GM10847 (cell line): ENCODE results near the gene SPAG5.

ENCODE experiments used
- POLR2A ChIP-seq: IDR thresholded peaks from 2 replicates; pipeline ENCODE4 v1.6.1; 2011; ENCODE audit not compliant: insufficient read length; ENCODE audit errors: extremely low read depth

Gene SPAG5, protein sequence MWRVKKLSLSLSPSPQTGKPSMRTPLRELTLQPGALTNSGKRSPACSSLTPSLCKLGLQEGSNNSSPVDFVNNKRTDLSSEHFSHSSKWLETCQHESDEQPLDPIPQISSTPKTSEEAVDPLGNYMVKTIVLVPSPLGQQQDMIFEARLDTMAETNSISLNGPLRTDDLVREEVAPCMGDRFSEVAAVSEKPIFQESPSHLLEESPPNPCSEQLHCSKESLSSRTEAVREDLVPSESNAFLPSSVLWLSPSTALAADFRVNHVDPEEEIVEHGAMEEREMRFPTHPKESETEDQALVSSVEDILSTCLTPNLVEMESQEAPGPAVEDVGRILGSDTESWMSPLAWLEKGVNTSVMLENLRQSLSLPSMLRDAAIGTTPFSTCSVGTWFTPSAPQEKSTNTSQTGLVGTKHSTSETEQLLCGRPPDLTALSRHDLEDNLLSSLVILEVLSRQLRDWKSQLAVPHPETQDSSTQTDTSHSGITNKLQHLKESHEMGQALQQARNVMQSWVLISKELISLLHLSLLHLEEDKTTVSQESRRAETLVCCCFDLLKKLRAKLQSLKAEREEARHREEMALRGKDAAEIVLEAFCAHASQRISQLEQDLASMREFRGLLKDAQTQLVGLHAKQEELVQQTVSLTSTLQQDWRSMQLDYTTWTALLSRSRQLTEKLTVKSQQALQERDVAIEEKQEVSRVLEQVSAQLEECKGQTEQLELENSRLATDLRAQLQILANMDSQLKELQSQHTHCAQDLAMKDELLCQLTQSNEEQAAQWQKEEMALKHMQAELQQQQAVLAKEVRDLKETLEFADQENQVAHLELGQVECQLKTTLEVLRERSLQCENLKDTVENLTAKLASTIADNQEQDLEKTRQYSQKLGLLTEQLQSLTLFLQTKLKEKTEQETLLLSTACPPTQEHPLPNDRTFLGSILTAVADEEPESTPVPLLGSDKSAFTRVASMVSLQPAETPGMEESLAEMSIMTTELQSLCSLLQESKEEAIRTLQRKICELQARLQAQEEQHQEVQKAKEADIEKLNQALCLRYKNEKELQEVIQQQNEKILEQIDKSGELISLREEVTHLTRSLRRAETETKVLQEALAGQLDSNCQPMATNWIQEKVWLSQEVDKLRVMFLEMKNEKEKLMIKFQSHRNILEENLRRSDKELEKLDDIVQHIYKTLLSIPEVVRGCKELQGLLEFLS

DNA sequence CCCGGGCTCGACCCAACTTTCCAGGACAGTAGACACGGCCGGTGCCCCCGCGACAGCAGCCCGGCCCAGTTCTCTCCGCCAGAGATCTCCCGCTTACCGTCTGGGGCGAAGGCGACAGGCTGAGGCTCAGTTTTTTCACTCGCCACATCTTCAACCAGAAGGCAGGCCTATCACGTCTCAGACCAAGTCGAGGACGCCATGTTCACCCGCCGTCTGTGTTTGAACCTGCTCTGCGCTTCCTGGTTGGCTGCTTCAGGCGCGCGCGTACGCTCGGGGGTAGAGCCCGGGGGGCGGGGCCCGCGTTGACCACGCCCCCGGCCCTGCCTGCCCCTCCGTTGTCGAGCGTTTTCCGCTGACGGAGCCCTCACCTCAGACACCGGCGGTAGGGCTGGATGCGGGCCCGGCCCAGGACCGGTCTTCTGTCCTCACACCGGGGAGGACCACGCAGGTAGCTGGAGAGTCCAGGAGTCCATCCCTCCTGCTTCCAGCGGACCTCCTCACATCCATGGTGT is at the start of gene SPAG5:
Gene SPAG5, minus strand, starts transcription at position 227 of the 512 bp plus-strand sequence. Its CDS starts 79 bp downstream, at position 148.
- TF ChIP-seq POLR2A: peak; percentile 87

GRCh38 chr17:28646039-28646754 is 47.4 kb upstream of the SPAG5 start:
- no peak for TF ChIP-seq POLR2A

- no peak for TF ChIP-seq POLR2A
Observed at GRCh38 chr17:28645576-28645939, 46.7 kb upstream of the SPAG5 start.

DNA sequence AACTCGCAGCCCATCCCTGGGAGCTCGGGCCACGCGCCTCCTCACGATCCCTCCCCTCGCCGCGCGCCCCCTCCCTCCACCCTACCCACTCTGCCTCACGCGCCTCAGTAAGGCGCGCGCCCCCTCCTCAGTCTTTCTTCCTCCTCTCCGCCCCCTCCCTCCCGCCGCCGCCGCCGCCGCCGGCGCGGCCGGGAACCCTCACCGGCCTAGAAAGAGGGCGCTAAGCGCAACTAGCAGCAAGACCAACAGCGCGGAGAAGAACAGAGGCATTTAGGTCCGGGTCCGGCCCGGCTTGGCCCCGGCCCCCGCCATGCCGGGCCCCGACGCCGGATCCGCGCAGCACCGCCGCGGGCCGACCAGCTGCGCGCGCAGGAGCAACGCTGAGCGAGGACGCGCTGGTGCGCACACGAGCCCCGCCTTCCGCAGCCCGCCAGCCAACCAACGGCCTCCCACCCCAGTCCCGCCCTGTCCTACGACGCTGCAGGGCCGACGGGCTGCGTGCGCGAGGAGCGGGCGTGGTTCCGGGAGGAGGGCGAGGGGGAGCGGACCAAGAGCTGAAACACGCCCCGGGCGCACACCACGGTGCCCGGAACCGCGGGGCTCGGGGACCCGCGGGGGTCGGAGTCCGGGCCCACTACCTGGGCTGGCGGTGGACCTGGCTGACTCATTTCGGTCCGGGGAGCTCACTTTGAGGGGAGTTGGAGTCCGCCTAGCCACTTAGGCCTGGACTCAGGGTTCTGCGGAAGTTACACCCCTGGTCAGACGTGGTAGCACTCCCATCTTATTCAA is 46.2 kb upstream of the SPAG5 start, which contains the start of gene BLTP2:
Gene BLTP2, minus strand, starts transcription at position 372 of the 789 bp plus-strand sequence. Its CDS starts 102 bp downstream, at position 270.
- peak; percentile 90 for TF ChIP-seq POLR2A

DNA sequence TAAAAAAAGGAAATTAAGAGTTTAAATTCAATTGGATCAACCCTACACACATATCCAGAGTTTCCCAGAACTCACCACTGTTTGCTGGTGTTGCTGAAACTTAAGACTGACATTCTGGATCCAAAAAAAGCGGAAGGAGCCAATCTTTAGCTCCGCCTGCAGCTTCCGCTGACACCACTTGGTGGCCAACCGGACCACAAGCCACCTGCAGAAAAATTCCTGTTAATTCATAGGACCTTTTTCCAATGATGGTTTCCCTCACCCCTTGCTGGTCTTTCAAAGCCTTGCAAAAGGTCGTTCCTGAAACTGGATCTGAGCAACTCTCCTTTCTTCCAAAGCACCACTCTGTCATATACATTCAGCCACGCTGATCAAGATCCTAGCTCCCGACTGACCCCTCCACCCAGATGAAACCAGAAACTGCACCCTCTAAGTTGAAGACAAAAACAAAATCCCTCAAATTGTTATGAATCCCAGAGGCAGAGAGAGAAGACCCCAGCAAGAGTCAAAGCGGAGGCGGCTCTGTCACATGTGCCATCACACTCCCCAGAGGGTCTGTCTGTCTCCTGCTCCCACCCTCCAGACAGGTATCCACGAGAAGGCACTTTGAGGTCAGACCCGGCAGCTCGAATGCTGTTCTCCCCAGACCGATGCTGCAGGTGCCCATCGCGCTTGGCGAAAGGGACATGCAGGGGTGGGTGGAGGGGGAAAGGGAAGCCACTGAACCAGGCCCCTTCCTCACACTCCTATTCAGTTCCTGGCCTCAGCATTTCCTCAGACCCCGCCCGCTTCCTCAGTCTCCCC is 45.4 kb upstream of the SPAG5 start:
- no peak for TF ChIP-seq POLR2A

- TF ChIP-seq POLR2A: no peak
Observed at GRCh38 chr17:28641579-28641978, 42.8 kb upstream of the SPAG5 start.

DNA sequence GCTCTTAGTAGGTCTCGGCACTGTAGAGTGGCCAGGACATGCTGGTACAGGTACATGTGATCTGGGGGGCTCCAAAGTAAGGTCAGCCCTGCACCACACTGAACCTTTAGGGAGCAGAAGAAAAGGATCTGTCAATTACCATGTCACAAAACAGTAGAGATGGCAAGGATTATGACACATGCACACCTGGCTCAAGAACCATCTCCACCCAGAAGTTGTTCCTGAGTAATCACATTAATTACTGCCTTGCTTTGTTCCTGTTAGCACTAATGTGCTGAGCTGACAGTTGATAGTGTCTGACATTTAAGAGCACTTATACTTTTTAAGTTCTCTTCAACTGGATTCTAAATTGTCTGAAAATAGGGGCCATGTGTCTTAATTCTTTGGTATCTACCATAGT is 36.7 kb upstream of the SPAG5 start:
- no peak for TF ChIP-seq POLR2A

DNA sequence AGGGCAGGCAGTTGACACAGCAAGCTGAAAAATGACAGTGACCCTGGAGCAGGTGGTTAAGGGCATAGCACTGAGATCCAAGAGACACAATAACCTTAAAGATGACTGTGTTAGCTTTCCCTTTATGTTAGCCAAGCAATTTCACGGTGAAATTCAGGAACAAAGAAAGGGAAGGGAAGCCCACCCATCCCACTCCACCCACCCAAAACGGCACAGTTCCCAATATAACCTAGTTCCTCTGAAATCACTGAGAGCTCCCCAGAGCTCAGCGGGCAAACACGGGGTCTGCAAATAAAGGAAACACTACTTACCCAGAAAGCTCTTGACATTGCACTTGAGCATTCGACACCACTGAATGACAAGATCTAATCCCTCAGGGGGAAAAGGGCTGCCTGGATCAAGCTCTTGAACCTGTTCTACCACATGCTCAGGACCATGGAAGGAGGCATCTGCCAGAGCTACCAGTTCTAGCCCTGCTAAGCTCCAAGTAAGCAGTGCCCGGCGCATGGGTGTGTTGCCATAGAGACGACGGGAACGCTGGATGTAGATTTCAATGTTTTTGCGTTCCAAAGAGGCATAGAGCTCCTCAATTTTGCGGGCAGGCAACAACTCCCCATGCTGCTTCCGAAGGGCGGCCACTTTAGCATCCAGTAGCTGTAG is 35.5 kb upstream of the SPAG5 start:
- no peak for TF ChIP-seq POLR2A

DNA sequence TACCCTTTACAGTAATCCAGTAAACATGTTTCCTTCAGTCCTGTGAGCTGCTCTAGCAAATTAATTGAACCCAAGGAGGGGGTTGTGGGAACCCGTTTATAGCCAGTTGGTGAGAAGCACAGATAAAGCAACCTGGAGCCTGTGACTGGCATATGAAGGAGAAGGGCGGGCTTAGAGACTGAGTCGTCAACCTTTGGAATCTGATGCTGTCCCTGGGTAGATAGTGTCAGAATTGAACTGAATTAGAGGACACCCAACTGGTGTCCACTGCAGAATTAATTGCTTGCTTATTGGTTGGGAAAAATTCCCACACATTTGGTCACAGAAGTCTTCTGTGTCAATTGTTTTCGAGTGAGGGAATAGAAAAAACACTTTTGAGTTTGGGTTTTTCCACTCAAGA is 28.0 kb upstream of the SPAG5 start:
- no peak for TF ChIP-seq POLR2A

- no peak for TF ChIP-seq POLR2A
Observed at GRCh38 chr17:28624148-28624547, 25.3 kb upstream of the SPAG5 start.

GRCh38 chr17:28623696-28624095 is 24.9 kb upstream of the SPAG5 start:
- no peak for TF ChIP-seq POLR2A

GRCh38 chr17:28622186-28622585 is 23.4 kb upstream of the SPAG5 start:
- no peak for TF ChIP-seq POLR2A
